ENCODE measurements around the gene RPTOR.
"Not testable (repeated sequence)": the region's sequence is repeated elsewhere in the genome, so short reads cannot be mapped to it uniquely, and the experiment has no call there.

RPTOR gene

GRCh38 chr17:80616705-80617104 lies 72.1 kb downstream of the RPTOR start:
- TF ChIP-seq POLR2A (IDR thresholded peaks at IDR 0.05; ENCODE audit: low read depth, low read length) = no peak
- FAIRE-seq (no peak), DNase-seq (ENCODE audit: insufficient read length, low spot score) (no peak)

GRCh38 chr17:80618304-80618703 lies 73.7 kb downstream of the RPTOR start:
- no peak for TF ChIP-seq POLR2A (IDR thresholded peaks at IDR 0.05; ENCODE audit: low read depth, low read length)
- FAIRE-seq (no peak), DNase-seq (ENCODE audit: insufficient read length, low spot score) (no peak)

GRCh38 chr17:80619535-80620235 lies 75.0 kb downstream of the RPTOR start:
- FAIRE-seq (no peak), DNase-seq (ENCODE audit: insufficient read length, low spot score) (peak; percentile 75)
- TF ChIP-seq POLR2A (IDR thresholded peaks at IDR 0.05; ENCODE audit: low read depth, low read length) = no peak

GRCh38 chr17:80621335-80621996 lies 76.8 kb downstream of the RPTOR start:
- no peak for DNase-seq (ENCODE audit: insufficient read length, low spot score)
- TF ChIP-seq POLR2A (IDR thresholded peaks at IDR 0.05; ENCODE audit: low read depth, low read length) = no peak
- no peak for FAIRE-seq

GRCh38 chr17:80621997-80622357 lies 77.3 kb downstream of the RPTOR start:
- FAIRE-seq (no peak), DNase-seq (ENCODE audit: insufficient read length, low spot score) (no peak)
- TF ChIP-seq POLR2A (IDR thresholded peaks at IDR 0.05; ENCODE audit: low read depth, low read length) = no peak

GRCh38 chr17:80624864-80625263 lies 80.2 kb downstream of the RPTOR start:
- no peak for FAIRE-seq
- TF ChIP-seq POLR2A (IDR thresholded peaks at IDR 0.05; ENCODE audit: low read depth, low read length) = no peak
- DNase-seq (ENCODE audit: insufficient read length, low spot score) = no peak

- DNase-seq (ENCODE audit: insufficient read length, low spot score) (no peak), FAIRE-seq (no peak)
- no peak for TF ChIP-seq POLR2A (IDR thresholded peaks at IDR 0.05; ENCODE audit: low read depth, low read length)
These were observed 81.0 kb downstream of the RPTOR start for GRCh38 chr17:80625627-80626026.

GRCh38 chr17:80628881-80629280 lies 84.2 kb downstream of the RPTOR start:
- not testable (repeated sequence) for FAIRE-seq; DNase-seq (ENCODE audit: insufficient read length, low spot score)

GRCh38 chr17:80629298-80630028 lies 84.8 kb downstream of the RPTOR start:
- DNase-seq (ENCODE audit: insufficient read length, low spot score) (no peak), FAIRE-seq (no peak)
- TF ChIP-seq POLR2A (IDR thresholded peaks at IDR 0.05; ENCODE audit: low read depth, low read length) = no peak

GRCh38 chr17:80630560-80631120 lies 86.0 kb downstream of the RPTOR start:
- TF ChIP-seq POLR2A (IDR thresholded peaks at IDR 0.05; ENCODE audit: low read depth, low read length) = no peak
- DNase-seq (ENCODE audit: insufficient read length, low spot score) (no peak), FAIRE-seq (no peak)

GRCh38 chr17:80631142-80632045 lies 86.8 kb downstream of the RPTOR start:
- FAIRE-seq (no peak), DNase-seq (ENCODE audit: insufficient read length, low spot score) (no peak)

GRCh38 chr17:80632046-80632581 lies 87.5 kb downstream of the RPTOR start:
- FAIRE-seq (no peak), DNase-seq (ENCODE audit: insufficient read length, low spot score) (no peak)

More at GRCh38 chr17:80631142-80632045, 86.8 kb downstream of the RPTOR start:
- TF ChIP-seq POLR2A (IDR thresholded peaks at IDR 0.05; ENCODE audit: low read depth, low read length) = no peak

GRCh38 chr17:80633207-80633606 lies 88.6 kb downstream of the RPTOR start:
- DNase-seq (ENCODE audit: insufficient read length, low spot score) = no peak
- no peak for FAIRE-seq
- TF ChIP-seq POLR2A (IDR thresholded peaks at IDR 0.05; ENCODE audit: low read depth, low read length) = no peak

More at GRCh38 chr17:80632046-80632581, 87.5 kb downstream of the RPTOR start:
- TF ChIP-seq POLR2A (IDR thresholded peaks at IDR 0.05; ENCODE audit: low read depth, low read length) = no peak
